ENCODE measurements around the gene TFDP1.
"Not testable (repeated sequence)": the region's sequence is repeated elsewhere in the genome, so short reads cannot be mapped to it uniquely, and the experiment has no call there.

TFDP1 gene

DNA sequence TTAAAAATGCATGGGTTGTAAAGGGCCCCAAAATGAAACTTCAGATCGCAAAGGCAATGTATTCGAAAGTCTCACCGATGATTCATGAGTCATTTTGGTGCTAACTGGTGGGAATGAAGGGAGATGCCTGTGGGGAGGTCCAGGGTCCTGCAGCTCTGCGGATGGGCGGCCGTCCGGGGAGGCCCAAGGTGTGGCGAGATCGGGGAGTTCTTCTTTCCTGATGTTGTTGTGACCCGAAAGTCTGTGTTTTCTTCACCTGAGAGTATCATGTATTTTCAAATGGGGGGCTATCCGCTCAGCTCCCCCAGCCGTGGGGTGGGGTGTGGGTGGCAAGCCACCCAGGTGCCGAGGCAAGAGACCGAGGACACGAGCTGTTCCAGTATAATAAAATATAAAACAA is 36.5 kb downstream of the TFDP1 start:
- no peak for DNase-seq (ENCODE audit: low spot score)
- TF ChIP-seq, protein P1, sequence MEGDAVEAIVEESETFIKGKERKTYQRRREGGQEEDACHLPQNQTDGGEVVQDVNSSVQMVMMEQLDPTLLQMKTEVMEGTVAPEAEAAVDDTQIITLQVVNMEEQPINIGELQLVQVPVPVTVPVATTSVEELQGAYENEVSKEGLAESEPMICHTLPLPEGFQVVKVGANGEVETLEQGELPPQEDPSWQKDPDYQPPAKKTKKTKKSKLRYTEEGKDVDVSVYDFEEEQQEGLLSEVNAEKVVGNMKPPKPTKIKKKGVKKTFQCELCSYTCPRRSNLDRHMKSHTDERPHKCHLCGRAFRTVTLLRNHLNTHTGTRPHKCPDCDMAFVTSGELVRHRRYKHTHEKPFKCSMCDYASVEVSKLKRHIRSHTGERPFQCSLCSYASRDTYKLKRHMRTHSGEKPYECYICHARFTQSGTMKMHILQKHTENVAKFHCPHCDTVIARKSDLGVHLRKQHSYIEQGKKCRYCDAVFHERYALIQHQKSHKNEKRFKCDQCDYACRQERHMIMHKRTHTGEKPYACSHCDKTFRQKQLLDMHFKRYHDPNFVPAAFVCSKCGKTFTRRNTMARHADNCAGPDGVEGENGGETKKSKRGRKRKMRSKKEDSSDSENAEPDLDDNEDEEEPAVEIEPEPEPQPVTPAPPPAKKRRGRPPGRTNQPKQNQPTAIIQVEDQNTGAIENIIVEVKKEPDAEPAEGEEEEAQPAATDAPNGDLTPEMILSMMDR (IDR thresholded peaks at IDR 0.05; ENCODE audit: extremely low read depth, missing control alignments), result no peak

DNA sequence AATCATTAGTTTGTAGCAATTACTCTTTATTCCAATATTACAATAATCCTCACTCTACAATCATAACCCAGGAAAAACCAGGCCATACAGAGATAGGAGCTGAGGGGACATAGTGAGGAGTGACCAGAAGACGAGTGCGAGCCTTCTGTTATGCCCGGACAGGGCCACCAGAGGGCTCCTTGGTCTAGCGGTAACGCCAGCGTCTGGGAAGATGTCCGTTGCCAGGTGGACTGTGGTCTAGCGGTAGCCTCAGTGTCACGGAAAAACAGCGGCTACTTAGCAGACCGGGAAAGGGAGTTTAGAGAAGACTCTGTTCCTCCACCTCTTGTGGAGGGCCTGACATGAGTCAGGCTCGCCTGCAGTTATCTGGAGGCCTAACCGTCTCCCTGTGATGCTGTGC is 36.9 kb downstream of the TFDP1 start:
- not testable (repeated sequence) for DNase-seq (ENCODE audit: low spot score)

DNA sequence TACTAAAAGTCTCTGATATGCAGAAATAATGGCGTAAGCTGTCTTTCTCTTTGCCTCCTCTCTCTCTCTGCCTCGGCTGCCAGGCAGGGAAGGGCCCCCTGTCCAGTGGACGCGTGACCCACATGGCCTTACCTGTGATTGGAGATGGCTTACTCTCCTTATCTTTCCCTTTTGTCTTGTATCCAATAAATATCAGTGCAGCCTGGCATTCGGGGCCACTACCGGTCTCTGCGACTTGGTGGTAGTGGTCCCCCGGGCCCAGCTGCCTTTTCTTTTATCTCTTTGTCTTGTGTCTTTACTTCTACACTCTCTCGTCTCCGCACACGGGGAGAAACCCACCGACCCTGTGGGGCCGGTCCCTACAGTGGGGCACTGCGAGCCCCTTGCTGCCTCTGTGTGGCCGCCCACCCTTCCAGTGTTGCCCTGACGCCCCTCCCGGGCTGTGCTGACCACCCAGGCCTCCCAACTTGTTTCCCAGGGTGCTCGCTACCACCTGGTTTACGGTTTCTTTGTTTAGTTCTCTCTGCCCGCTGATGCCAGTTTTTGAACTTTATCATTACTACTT is 37.5 kb downstream of the TFDP1 start:
- not testable (repeated sequence) for DNase-seq (ENCODE audit: low spot score)

DNA sequence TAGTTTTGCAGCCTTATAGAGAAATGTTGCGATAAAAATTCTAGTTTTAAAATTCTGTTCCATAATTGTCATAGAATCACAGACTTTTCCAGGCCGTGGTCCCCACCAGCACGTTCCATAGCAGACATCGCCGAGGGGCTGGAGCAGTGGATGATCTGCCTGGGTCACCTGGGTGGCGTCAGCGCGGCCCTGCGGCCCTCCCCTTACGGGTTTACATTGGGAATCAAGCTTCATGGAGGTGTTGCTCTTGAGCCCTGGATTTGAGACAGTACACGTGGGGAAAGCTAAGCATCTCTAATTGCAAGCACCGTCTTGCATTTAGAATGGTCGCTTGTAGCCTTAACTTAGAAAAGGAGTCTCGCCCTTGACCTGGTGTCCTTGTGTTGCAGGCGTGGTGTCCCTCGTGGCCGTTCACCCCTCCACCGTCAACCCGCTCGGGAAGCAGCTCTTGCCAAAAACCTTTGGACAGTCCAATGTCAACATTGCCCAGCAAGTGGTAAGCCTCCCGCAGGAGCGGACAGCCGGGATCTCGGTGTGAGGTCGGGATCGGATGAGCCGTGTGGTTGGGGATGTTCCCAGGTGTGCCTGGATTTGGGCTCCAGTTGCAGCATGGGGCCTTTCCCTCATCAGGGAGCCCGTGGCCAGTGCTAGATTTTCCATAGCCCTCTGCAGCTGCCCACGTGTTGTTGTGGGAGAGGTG is 38.4 kb downstream of the TFDP1 start:
- TF ChIP-seq, protein P1 (IDR thresholded peaks at IDR 0.05; ENCODE audit: extremely low read depth, missing control alignments), result no peak
- no peak for DNase-seq (ENCODE audit: low spot score)

DNA sequence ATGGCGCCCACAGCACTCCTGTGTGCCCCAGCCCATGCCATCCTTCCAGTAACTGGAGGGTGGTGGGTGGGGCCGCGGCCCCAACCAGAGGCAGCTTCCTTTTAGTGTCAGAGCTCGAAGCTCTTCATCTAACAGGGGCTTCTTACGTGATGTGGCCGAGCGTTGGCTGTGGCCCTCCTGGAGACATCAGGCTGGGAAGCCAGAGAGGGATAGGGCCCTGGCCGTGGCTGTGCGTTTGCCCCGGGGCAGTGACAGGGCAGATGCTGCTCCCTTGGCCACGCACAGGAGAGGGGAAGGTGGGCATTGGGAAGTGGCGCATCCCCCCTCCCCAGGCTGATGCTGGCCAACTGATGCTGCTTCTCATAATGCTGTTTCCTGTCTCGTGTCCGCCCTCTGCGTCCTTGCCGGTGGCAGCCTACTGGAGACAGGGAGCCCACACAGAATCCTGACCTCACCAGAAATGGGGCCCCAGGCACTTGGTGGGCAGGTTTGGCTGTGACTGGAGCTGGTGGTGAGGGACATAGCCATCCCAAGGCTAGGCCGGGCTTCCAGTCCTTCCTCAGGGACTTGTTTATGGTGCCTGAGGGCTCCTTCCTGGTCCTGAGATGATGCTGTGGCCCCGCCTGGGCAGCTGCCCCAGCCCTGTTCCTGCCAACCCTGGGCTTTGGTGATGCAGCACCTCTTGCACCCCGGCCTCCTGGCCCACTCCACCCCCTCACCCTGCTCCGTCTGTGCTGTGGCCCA is 39.1 kb downstream of the TFDP1 start:
- no peak for DNase-seq (ENCODE audit: low spot score)
- TF ChIP-seq, protein P1 (IDR thresholded peaks at IDR 0.05; ENCODE audit: extremely low read depth, missing control alignments), result no peak

DNA sequence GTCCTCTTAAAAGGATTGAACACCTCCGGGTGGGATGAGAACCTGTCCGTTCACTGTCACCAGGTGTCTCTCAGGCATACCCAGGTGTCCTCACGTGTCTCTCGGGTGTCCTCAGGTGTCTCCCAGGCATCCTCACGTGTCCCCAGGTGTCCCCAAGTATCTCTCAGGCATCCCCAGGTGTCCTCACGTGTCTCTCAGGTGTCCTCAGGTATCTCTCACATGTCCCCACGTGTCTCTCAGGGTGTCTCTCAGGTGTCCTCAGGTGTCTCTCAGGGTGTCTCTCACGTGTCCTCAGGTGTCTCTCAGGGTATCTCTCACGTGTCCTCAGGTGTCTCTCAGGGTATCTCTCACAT is 39.7 kb downstream of the TFDP1 start:
- TF ChIP-seq, protein P1 (IDR thresholded peaks at IDR 0.05; ENCODE audit: extremely low read depth, missing control alignments), result no peak
- no peak for DNase-seq (ENCODE audit: low spot score)

DNA sequence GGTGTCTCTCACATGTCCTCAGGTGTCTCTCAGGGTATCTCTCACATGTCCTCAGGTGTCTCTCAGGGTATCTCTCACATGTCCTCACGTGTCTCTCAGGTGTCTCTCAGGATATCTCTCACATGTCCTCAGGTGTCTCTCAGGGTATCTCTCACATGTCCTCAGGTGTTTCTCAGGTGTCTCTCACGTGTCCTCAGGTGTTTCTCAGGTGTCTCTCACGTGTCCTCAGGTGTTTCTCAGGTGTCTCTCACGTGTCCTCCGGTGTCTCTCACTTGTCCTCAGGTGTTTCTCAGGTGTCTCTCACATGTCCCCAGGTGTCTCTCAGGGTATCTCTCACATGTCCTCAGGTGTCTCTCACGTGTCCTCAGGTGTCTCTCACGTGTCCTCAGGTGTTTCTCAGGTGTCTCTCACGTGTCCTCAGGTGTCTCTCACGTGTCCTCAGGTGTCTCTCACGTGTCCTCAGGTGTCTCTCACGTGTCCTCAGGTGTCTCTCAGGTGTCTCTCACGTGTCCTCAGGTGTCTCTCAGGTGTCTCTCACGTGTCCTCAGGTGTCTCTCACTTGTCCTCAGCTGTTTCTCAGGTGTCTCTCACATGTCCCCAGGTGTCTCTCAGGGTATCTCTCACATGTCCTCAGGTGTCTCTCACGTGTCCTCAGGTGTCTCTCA is 40.2 kb downstream of the TFDP1 start:
- not testable (repeated sequence) for DNase-seq (ENCODE audit: low spot score)

DNA sequence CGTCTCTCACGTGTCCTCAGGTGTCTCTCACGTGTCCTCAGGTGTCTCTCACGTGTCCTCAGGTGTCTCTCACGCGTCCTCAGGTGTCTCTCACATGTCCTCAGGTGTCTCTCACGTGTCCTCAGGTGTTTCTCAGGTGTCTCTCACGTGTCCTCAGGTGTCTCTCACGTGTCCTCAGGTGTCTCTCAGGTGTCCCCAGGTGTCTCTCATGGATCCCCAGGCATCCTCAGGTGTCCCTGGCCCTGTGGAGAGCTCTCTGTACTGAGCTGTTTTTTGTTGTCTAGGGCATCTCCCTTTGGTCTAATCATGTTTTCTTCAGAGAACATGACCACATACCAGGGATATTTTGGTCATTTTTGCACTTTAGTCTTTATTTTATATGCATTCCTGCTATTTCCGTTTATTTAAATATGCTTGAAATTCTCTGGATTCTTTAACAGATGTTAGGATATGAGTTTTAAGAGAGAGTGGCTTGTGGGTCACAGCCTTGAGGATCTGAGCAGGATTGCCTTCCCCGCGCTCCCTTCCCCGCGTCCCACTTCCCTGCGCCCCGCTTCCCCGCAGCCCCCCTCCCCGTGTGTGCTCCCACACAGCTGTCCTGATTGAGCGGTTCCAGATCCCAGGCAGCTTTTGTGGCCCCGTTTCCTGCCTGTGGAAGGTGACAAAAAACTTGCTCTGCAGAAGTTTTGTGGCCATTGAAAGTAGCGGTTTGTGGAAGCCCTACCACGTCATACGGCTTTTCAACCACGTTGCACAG is 41.6 kb downstream of the TFDP1 start:
- no peak for DNase-seq (ENCODE audit: low spot score)
- TF ChIP-seq, protein P1 (IDR thresholded peaks at IDR 0.05; ENCODE audit: extremely low read depth, missing control alignments), result no peak

All from GM20000 (cell line).